Muscle layer of colon (tissue), 2 donors: ENCODE measurements around the gene PDCD11.
A peak's percentile ranks its signal among the peaks of the same experiment; 100 is the strongest.
"Not testable (repeated sequence)": the region's sequence is repeated elsewhere in the genome, so short reads cannot be mapped to it uniquely, and the experiment has no call there.

Source experiments
- H3K27ac ChIP-seq: one replicate; pipeline ENCODE4 v1.7.0; 2013; ENCODE audit warnings: low read depth, mild to moderate bottlenecking, low read length, moderate library complexity
- H3K27me3 ChIP-seq, 2 donors: one replicate each; pipeline ENCODE4 v1.7.0; 2013; ENCODE audit warnings: low read length in 2 of 2, mild to moderate bottlenecking in 2 of 2; ENCODE audit not compliant: insufficient read depth in 2 of 2, control insufficient read depth in 1 of 2
- H3K36me3 ChIP-seq: one replicate; pipeline ENCODE4 v1.7.0; 2013; ENCODE audit warnings: mild to moderate bottlenecking, low read length; ENCODE audit not compliant: insufficient read depth
- H3K4me1 ChIP-seq: one replicate; pipeline ENCODE4 v1.7.0; 2013; ENCODE audit warnings: mild to moderate bottlenecking, low read length; ENCODE audit not compliant: insufficient read depth
- H3K4me3 ChIP-seq, 2 donors: one replicate each; pipeline ENCODE4 v1.7.0; 2013; ENCODE audit warnings: low read length in 2 of 2, low read depth in 1 of 2, mild to moderate bottlenecking in 1 of 2, moderate library complexity in 1 of 2
- H3K9ac ChIP-seq: one replicate; pipeline ENCODE4 v1.7.0; 2013; ENCODE audit warnings: low read length
- H3K9me3 ChIP-seq: one replicate; pipeline ENCODE4 v1.7.0; 2013; ENCODE audit warnings: mild to moderate bottlenecking, low read length
- donor health status: abdominal sarcoma.
- donor health status: Adenocarcinoma of cecum.

PDCD11 gene

DNA sequence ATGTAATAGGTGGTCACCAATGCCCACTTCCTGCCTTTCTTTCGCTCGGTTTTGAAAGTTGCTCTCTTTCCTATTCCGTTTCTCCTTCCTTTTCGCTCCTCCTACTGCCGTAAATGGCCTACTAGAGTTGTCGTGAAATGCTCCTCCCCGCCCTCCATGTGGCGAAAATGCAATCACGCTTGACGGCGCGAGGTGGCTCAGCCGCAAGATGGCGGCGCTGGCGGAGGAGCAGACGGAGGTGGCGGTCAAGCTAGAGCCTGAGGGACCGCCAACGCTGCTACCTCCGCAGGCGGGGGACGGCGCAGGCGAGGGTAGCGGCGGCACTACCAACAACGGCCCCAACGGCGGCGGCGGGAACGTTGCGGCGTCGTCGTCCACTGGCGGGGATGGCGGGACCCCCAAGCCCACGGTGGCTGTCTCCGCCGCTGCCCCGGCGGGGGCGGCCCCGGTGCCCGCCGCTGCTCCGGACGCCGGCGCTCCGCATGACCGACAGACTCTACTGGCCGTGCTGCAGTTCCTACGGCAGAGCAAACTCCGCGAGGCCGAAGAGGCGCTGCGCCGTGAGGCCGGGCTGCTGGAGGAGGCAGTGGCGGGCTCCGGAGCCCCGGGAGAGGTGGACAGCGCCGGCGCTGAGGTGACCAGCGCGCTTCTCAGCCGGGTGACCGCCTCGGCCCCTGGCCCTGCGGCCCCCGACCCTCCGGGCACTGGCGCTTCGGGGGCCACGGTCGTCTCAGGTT, 28.5 kb upstream of the PDCD11 start, which contains the start of gene TAF5:
TSS of gene TAF5 (plus strand) at position 195 of the 737 bp plus-strand sequence. CDS start at position 209, 14 bp downstream.
- peak within 1 kb of the TSS; percentile 81 for H3K27ac ChIP-seq
- no peaks in the 10 kb centered on the region for H3K9me3 ChIP-seq
- peak within 1 kb of the TSS; percentile 15 for H3K9ac ChIP-seq
- H3K36me3 ChIP-seq, result no peaks in the 10 kb centered on the region
- no peaks in the 10 kb centered on the region for H3K4me1 ChIP-seq
- no peaks in the 10 kb centered on the region for H3K27me3 ChIP-seq
- H3K4me3 ChIP-seq, result peak within 1 kb of the TSS; percentile 68 to 74

DNA sequence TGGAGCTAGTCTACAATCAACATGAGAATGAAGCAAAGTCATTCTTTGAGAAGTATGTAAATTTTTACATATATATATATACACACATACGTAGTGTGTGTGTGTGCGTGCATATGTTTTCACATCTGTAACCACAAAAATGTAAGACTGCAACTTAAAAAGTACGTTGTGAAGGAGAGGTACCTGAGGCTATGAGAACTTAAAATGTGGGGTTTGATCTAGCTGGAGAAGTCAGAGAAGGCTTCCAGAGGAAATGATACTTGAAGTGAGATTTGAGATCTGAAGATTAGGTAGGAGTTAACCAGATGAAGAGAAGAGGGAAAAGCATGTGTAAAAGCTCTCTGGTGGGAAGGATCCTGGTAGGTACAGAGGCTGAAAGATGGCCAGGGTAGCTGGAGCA, 22.9 kb upstream of the PDCD11 start:
- Histone ChIP-seq H3K36me3 (peaks cover 14% of the 10 kb centered on the region), H3K27me3 (no peaks in the 10 kb centered on the region), H3K4me3 (no peak overlapping the region), H3K9me3 (no peaks in the 10 kb centered on the region), H3K9ac (no peak overlapping the region), H3K4me1 (no peaks in the 10 kb centered on the region), H3K27ac (no peak overlapping the region)

DNA sequence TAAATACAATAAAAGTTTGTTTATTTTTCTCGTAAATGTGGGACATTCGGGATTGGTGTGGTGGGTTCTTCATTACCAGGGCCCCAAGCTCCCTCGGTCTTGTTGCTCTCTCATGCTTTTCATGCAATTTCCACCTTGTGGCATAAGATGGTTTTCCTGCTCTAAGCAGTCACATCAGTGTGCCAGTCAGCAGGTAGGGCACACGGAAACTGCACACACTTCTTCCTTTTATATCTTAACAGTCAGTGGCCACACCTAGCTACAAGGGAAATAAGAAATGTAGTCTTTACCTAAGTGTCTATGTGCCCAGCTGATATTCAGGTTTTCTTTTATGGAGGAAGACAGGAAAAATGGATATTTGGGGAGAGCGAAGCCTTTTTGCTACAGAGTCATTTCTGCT, 22.2 kb upstream of the PDCD11 start:
- Histone ChIP-seq H3K36me3 (peaks cover 14% of the 10 kb centered on the region), H3K4me3 (no peak overlapping the region), H3K4me1 (no peaks in the 10 kb centered on the region), H3K9me3 (no peaks in the 10 kb centered on the region), H3K27ac (no peak overlapping the region), H3K9ac (no peak overlapping the region), H3K27me3 (no peaks in the 10 kb centered on the region)

DNA sequence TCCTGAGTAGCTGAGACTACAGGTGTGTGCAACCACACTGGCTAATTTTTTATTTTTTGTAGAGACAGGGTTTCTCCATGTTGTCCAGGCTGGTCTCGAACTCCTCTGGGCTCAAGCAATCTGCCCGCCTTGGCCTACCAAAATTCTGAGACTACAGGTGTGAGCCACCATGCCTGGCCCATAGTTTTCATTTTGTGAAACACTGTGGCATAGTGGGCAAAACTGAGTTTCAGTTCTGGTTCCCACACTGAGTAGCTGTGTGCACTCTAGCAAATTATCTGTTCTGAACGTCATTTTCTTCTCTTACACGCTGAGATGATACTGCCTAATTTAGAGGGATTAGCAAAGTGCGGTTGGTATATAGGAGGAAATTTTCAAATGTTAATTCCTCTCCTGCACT, 13.7 kb upstream of the PDCD11 start:
- Histone ChIP-seq H3K4me1 (no peaks in the 10 kb centered on the region), H3K27ac (no peak overlapping the region), H3K4me3 (no peak overlapping the region), H3K27me3 (no peaks in the 10 kb centered on the region), H3K9ac (no peak overlapping the region), H3K9me3 (no peaks in the 10 kb centered on the region), H3K36me3 (peaks cover 22% of the 10 kb centered on the region)

DNA sequence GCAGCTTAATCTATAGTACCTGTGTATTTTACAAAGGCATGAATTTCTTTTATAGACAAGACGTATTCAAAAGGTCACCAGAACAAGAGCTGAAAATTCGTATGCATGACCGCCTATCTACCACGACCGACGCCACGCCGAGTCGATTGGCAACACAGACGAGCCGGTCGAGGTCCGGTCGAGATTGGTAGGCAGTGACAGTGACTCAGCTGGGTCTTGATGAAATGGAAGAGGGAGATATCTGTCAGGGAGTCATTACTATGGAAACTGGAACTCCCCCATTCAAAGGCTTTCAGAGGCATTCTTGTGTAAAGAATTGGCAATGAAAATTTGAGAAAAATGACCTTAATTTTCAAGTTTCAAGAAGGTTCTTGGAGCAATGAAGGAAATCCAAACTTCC, 2.2 kb upstream of the PDCD11 start:
- Histone ChIP-seq H3K27me3 (no peaks in the 10 kb centered on the region), H3K4me3 (no peak overlapping the region), H3K9ac (no peak overlapping the region), H3K27ac (no peak overlapping the region), H3K36me3 (peaks cover 17% of the 10 kb centered on the region), H3K9me3 (no peaks in the 10 kb centered on the region), H3K4me1 (peaks cover 28% of the 10 kb centered on the region)

DNA sequence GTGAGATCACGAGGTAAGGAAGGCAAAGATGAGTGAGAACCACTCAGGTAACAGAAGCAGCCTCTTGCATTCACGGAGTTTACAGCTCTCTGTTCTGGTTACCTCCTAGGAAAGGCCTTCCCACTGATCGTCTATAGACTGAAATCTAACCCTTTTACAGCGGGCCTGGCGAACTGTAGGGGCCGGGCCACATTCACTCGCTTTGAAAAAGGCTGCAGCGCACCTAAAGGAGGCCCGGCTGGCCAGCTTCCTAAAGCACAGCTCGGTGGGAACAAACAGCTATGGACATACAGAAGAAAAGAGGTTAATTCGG, 716 bp upstream of the PDCD11 start:
- Histone ChIP-seq H3K9ac (peak overlapping the region; percentile 89), H3K4me1 (peaks cover 28% of the 10 kb centered on the region), H3K36me3 (peaks cover 29% of the 10 kb centered on the region), H3K9me3 (no peaks in the 10 kb centered on the region), H3K27ac (peak overlapping the region; percentile 81), H3K4me3 (peak overlapping the region; percentile 78 to 99), H3K27me3 (no peaks in the 10 kb centered on the region)

DNA sequence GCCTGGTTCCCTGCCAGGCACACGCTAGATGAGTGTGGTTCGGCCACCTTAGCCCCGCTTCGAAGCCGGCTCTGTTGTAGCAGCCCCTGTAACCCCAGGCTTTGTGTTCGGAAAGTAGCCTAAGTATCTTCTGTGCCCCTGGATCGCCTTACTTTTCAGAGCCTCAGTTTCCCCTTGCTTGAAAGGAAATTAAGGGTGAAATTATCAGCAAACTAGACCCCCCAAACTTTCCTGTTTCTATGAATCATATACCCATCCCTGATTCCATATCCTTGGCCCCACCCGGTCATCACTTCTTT, 312 bp downstream of the PDCD11 start:
- H3K9me3 ChIP-seq, result no peaks in the 10 kb centered on the region
- peak overlapping the region; percentile 88 for H3K9ac ChIP-seq
- H3K4me1 ChIP-seq, result peaks cover 28% of the 10 kb centered on the region
- H3K27ac ChIP-seq, result peak overlapping the region; percentile 65
- no peaks in the 10 kb centered on the region for H3K27me3 ChIP-seq
- peak overlapping the region; percentile 78 to 99 for H3K4me3 ChIP-seq
- peaks cover 33% of the 10 kb centered on the region for H3K36me3 ChIP-seq

DNA sequence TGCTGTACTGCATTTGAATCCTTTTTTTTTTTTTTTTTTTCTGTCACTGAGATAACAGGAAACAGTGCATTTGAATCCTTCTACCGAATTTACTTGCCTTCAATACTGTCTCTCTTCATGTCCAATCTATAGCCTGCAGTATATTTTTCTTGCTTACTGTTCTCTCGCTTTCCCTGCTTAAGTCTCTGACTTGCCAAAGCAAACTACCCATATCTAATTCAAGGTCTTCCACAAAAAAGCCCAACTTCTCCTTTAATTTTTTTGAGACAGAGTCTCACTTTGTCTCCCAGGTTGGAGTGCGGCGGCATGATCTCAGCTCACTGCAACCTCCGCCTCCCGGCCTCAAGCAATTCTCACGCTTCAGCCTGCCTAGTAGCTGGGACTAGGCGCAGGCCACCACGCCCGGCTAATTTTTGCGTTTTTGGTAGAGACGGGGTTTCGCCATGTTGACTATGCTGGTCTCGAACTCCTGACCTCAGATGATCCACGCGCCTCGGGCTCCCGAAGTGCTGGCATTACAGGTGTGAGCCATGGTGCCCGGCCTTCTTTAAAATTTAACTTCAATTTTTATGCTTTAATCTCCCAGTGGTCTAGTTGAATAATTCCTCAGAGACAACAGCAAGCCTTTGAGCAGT, 882 bp downstream of the PDCD11 start:
- H3K4me1 ChIP-seq, result peaks cover 28% of the 10 kb centered on the region
- peaks cover 33% of the 10 kb centered on the region for H3K36me3 ChIP-seq
- no peaks in the 10 kb centered on the region for H3K9me3 ChIP-seq
- H3K27me3 ChIP-seq, result no peaks in the 10 kb centered on the region
- peak overlapping the region; percentile 88 for H3K9ac ChIP-seq
- H3K27ac ChIP-seq, result peak overlapping the region; percentile 65
- peak overlapping the region in 1 of 2 donors; percentile 99 for H3K4me3 ChIP-seq

DNA sequence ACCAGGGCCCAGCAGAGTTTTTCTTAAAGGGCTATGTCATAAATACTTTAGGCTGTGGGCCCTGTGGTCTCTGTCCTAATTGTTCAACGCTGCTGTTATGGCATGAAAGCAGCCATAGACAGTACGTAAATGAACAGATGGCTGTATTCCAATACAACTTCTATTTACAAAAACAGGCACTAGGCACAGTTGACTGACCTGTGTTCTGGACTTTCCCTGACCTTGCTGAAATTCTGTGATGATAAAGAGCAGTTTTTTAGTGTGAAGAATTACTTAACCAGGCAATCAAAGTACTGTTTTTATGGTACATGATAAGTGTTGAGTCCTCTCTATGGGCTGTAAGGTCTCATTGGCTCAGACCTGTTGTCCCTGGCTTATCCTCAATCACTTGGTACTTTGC, 17.1 kb downstream of the PDCD11 start:
- Histone ChIP-seq H3K4me3 (no peak overlapping the region), H3K27ac (no peak overlapping the region), H3K27me3 (no peaks in the 10 kb centered on the region), H3K4me1 (no peaks in the 10 kb centered on the region), H3K9ac (no peak overlapping the region), H3K9me3 (no peaks in the 10 kb centered on the region), H3K36me3 (peaks cover 75% of the 10 kb centered on the region)

DNA sequence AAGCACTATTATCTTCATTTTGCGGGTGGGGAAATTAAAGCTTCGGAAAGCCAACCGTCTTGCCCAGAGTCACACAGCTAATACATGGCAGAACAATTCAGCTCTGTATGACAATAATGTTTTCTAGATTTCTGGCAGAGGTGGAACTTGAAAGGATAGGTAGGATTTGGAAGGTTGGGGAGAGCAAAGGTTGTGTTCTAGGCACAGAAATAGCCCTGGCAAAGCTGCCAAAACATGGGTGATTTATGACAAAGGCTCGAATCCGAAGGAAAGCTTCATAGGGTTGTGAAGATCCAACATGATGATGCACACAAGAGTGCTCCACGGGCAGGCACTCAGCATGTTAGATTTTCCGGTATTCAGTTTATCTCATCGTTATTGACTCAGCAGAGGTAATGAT, 19.2 kb downstream of the PDCD11 start:
- H3K4me1 ChIP-seq, result no peaks in the 10 kb centered on the region
- no peak overlapping the region for H3K9ac ChIP-seq
- H3K9me3 ChIP-seq, result no peaks in the 10 kb centered on the region
- H3K4me3 ChIP-seq, result no peak overlapping the region
- no peaks in the 10 kb centered on the region for H3K27me3 ChIP-seq
- peaks cover 84% of the 10 kb centered on the region for H3K36me3 ChIP-seq
- H3K27ac ChIP-seq, result no peak overlapping the region

DNA sequence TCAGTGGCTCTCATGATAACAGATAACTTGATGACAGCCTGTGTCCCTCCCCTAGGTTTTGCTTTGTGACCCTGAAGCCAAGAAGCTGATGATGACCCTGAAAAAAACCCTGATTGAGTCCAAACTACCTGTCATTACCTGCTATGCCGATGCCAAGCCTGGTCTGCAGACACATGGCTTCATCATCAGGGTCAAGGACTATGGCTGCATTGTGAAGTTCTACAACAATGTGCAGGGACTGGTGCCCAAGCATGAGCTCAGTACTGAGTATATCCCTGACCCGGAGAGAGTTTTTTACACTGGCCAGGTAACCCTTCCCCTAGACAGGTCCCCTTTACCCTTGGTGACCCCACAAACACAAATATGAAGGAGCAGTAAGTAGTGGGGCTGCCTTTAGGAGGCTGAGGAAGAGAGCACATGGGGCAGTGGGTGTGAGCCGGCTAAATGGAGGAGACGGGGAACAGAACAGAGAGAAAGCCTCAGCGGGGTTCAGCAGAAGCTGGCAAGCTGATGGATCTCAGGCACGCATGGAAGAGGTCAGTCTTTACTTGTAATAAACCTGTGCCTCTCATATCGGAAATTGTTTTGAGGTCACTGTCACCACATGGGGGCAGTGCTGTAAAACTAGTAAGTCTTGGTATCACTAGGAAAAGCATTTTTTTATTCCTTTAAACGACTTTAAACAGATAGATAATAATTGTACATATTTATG, 20.2 kb downstream of the PDCD11 start:
- Histone ChIP-seq H3K4me3 (no peak overlapping the region), H3K36me3 (peaks cover 89% of the 10 kb centered on the region), H3K9me3 (no peaks in the 10 kb centered on the region), H3K9ac (no peak overlapping the region), H3K4me1 (no peaks in the 10 kb centered on the region), H3K27me3 (no peaks in the 10 kb centered on the region), H3K27ac (no peak overlapping the region)

DNA sequence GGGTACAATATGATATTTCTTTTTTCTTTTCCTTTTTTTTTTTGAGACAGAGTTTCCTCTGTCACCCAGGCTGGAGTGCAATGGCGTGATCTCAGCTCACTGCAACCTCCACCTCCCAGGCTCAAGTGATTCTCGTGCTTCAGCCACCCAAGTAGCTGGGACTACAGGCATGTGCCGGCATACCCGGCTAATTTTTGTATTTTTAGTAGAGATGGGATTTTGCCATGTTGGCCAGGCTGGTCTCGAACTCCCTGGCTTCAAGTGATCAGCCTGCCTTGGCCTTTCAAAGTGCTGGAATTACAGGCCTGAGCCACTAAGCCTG, 20.7 kb downstream of the PDCD11 start:
- H3K4me3 ChIP-seq, result not testable (repeated sequence)

More for the DNA sequence above, 20.7 kb downstream of the PDCD11 start:
- not testable (repeated sequence) for H3K9ac ChIP-seq, H3K27ac ChIP-seq, H3K9me3 ChIP-seq, H3K27me3 ChIP-seq, H3K4me1 ChIP-seq
- H3K36me3 ChIP-seq, result peaks cover 87% of the 10 kb centered on the region
